ENCODE data around the gene CAMK4.
"Not testable (repeated sequence)": the region's sequence is repeated elsewhere in the genome, so short reads cannot be mapped to it uniquely, and the experiment has no call there.

CAMK4 gene

GRCh38 chr5:111261610-111262009, 37.4 kb downstream of the CAMK4 start:
- no peak for DNase-seq

- DNase-seq, result no peak
These were observed 38.0 kb downstream of the CAMK4 start for GRCh38 chr5:111262153-111262552.

GRCh38 chr5:111262815-111263214, 38.6 kb downstream of the CAMK4 start:
- no peak for DNase-seq

- no peak for DNase-seq
These were observed 42.3 kb downstream of the CAMK4 start for GRCh38 chr5:111266491-111266890.

- no peak for DNase-seq
These were observed 44.1 kb downstream of the CAMK4 start for GRCh38 chr5:111268300-111268699.

GRCh38 chr5:111271885-111272284, 47.7 kb downstream of the CAMK4 start:
- DNase-seq, result no peak

- DNase-seq, result no peak
These were observed 52.9 kb downstream of the CAMK4 start for GRCh38 chr5:111277061-111277460.

- no peak for DNase-seq
These were observed 54.8 kb downstream of the CAMK4 start for GRCh38 chr5:111278858-111279504.

- no peak for DNase-seq
These were observed 56.2 kb downstream of the CAMK4 start for GRCh38 chr5:111280282-111280951.

GRCh38 chr5:111282798-111283197, 58.6 kb downstream of the CAMK4 start:
- DNase-seq, result no peak

GRCh38 chr5:111284825-111285224, 60.6 kb downstream of the CAMK4 start:
- DNase-seq, result no peak

- DNase-seq, result no peak
These were observed 70.4 kb downstream of the CAMK4 start for GRCh38 chr5:111294551-111294950.

GRCh38 chr5:111295649-111296048, 71.5 kb downstream of the CAMK4 start:
- DNase-seq, result no peak

GRCh38 chr5:111296570-111296969, 72.4 kb downstream of the CAMK4 start:
- no peak for DNase-seq

- no peak for DNase-seq
These were observed 74.9 kb downstream of the CAMK4 start for GRCh38 chr5:111299067-111299481.

GRCh38 chr5:111299831-111300432, 75.7 kb downstream of the CAMK4 start:
- no peak for DNase-seq

GRCh38 chr5:111301264-111301663, 77.1 kb downstream of the CAMK4 start:
- no peak for DNase-seq

GRCh38 chr5:111302043-111302442, 77.9 kb downstream of the CAMK4 start:
- DNase-seq, result not testable (repeated sequence)

- DNase-seq, result no peak
These were observed 84.8 kb downstream of the CAMK4 start for GRCh38 chr5:111308951-111309350.

GRCh38 chr5:111309384-111309783, 85.2 kb downstream of the CAMK4 start:
- no peak for DNase-seq

GRCh38 chr5:111310711-111311620, 86.8 kb downstream of the CAMK4 start:
- no peak for DNase-seq

GRCh38 chr5:111311666-111312065, 87.5 kb downstream of the CAMK4 start:
- no peak for DNase-seq

- no peak for DNase-seq
These were observed 89.0 kb downstream of the CAMK4 start for GRCh38 chr5:111313017-111313724.

Measured in bone marrow (tissue), 2 donors.